AG20443 (cell line): Measurements from ENCODE around the gene HBB.
"Not testable (repeated sequence)": the region's sequence is repeated elsewhere in the genome, so short reads cannot be mapped to it uniquely, and the experiment has no call there.

Source experiments
- DNase-seq: peaks from one replicate; pipeline ENCODE4 v3.0.0; 2012; ENCODE audit warnings: low spot score, mixed read lengths

Gene HBB

GRCh38 chr11:5226732-5227310 lies at the start of gene HBB:
TSS of gene HBB (minus strand) at chr11:5227071. CDS start at chr11:5227021, 50 bp downstream.
- no peak for DNase-seq

DNA sequence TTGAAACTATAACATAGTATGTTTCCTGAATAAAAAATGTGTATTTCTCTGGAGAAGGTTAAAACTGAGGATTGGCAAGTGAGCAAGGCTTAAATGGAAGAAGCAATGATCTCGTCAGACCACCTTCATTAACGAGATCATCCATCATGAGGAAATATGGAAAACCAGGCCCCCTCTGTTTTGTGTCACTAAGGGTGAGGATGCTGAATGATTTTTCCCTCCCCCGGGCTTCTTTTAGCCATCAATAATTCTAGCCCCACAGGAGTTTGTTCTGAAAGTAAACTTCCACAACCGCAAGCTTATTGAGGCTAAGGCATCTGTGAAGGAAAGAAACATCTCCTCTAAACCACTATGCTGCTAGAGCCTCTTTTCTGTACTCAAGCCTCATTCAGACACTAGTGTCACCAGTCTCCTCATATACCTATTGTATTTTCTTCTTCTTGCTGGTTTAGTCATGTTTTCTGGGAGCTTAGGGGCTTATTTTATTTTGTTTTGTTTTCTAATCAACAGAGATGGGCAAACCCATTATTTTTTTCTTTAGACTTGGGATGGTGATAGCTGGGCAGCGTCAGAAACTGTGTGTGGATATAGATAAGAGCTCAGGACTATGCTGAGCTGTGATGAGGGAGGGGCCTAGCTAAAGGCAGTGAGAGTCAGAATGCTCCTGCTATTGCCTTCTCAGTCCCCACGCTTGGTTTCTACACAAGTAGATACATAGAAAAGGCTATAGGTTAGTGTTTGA lies 48.7 kb upstream of the HBB start:
- no peak for DNase-seq

DNA sequence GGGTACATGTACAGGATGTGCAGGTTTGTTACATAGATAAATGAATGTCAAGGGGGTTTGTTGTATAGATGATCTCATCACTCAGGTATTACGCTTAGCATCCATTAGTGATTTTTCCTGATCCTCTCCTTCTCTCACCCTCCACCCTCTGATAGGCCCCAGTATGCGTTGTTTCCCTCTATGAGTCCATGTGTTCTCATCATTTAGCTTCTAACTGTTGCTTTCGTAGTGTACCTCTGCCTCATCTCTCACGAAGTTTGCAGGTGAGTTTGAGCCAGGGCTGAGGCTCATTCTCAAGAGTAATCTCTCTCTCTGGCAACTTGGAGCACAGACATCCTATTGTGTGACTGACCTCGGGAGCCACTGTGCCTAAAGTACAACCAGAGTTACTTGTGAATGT lies 47.5 kb upstream of the HBB start:
- no peak for DNase-seq

DNA sequence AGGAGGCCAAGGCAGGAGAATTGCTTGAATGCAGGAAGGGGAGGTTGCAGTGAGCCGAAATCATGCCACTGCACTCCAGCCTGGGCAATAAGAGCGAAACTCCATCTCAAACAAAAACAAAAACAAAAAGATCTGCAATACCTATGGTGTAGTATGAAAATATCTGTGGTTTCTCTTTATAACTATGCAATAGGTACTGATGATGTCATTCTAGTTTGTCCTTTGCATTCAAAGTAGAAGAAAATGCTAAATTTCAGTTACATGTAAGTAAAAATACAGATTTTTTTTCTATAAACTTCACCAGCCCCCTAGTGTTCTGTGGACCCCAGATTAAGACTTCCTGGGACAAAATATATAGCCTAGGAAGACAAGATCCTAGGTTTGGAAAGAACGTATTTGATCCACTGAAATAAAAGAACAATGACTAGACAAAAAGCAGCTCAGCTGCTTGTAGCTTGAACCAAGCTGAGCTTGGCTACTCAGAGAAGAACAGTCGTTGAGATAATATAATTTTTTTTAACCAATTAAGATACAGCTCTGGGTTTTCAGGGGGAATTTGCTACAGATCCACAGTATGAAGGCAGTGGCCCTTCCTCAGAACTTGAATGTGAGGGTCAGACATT lies 45.6 kb upstream of the HBB start:
- DNase-seq = no peak

- DNase-seq = no peak
Measured at GRCh38 chr11:5269715-5270147, 42.9 kb upstream of the HBB start, which contains the start of gene HBE1. TSS of gene HBE1 (minus strand) at chr11:5269945. CDS start at chr11:5269890, 55 bp downstream.

- no peak for DNase-seq
Measured at GRCh38 chr11:5267033-5267563, 40.2 kb upstream of the HBB start.

DNA sequence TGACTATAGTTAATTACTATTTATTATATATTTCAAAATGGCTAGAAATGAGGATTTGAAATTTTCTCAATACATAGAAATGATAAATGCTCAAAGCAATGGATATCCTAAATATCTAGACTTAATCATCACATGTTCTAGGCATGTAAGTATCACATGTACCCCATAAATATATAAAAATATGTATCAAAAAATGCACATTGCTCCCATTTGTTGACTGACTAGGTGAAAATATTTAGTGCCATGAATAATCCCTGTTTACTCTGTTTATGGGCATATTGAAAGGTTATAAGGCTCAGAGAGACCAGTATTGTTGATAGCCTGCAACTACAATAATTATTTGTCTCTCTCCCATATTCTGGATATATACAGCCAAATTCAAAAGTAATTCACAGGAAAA lies 39.7 kb upstream of the HBB start:
- DNase-seq = no peak

DNA sequence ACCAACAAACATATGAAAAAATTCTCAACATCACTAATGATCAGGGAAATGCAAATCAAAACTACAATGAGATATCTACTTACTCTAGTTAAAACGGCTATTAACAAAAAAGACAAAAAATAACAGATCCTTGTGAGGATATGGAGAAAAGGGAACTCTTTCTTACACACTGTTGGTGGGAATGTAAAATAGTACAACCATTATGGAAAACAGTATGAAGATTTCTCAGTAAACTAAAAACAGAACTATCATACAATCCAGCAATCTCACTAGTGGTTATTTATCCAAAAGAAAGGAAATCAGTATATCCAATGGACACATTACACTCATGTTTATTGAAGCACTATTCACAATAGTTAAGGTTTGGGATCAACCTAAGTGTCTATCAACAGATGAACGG lies 39.0 kb upstream of the HBB start:
- no peak for DNase-seq

GRCh38 chr11:5258543-5259262 lies 31.8 kb upstream of the HBB start:
- DNase-seq = no peak

- DNase-seq = no peak
Measured at GRCh38 chr11:5257296-5257695, 30.4 kb upstream of the HBB start.

DNA sequence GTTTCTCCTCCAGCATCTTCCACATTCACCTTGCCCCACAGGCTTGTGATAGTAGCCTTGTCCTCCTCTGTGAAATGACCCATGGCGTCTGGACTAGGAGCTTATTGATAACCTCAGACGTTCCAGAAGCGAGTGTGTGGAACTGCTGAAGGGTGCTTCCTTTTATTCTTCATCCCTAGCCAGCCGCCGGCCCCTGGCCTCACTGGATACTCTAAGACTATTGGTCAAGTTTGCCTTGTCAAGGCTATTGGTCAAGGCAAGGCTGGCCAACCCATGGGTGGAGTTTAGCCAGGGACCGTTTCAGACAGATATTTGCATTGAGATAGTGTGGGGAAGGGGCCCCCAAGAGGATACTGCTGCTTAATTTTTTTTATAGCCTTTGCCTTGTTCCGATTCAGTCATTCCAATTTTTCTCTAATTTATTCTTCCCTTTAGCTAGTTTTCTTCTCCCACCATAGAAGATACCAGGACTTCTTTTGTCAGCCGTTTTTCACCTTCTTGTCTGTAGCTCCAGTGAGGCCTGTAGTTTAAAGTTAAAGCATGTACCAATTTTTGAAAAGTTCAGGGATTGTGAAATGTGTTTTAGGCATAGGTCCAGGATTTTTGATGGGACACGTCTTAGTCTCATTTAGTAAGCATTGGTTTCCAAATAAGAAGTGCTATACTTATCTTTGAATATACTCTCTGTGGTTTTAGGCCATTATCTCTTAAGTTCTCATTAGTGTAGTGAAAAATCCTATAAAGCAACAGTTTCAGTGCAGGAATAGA lies 28.0 kb upstream of the HBB start, which contains the start of gene HBG2:
Gene HBG2 (minus strand): TSS at position 136 of the 768 bp plus-strand sequence. CDS start 53 bp downstream, at position 83.
- not testable (repeated sequence) for DNase-seq

GRCh38 chr11:5254023-5254422 lies 27.2 kb upstream of the HBB start:
- DNase-seq = not testable (repeated sequence)

- not testable (repeated sequence) for DNase-seq
Measured at GRCh38 chr11:5253440-5253839, 26.6 kb upstream of the HBB start.

GRCh38 chr11:5252919-5253265 lies 26.0 kb upstream of the HBB start:
- no peak for DNase-seq

- DNase-seq = no peak
Measured at GRCh38 chr11:5252192-5252918, 25.5 kb upstream of the HBB start.

GRCh38 chr11:5251746-5252145 lies 24.9 kb upstream of the HBB start:
- no peak for DNase-seq

GRCh38 chr11:5250543-5251204 lies 23.8 kb upstream of the HBB start:
- no peak for DNase-seq

- not testable (repeated sequence) for DNase-seq
Measured at GRCh38 chr11:5249807-5250396, 23.0 kb upstream of the HBB start, which contains the start of gene HBG1. TSS of gene HBG1 (minus strand) at chr11:5249857. CDS start at chr11:5249804, 53 bp downstream.

GRCh38 chr11:5248498-5248897 lies 21.6 kb upstream of the HBB start:
- not testable (repeated sequence) for DNase-seq
